HG03460 (cell line): Measurements from ENCODE around the gene TAF4B.
"Not testable (repeated sequence)": the region's sequence is repeated elsewhere in the genome, so short reads cannot be mapped to it uniquely, and the experiment has no call there.

Experiments
- ATAC-seq: cut with Tn5 transposase; IDR thresholded peaks from one replicate; pipeline ENCODE4 v1.9.1; 2021; ENCODE audit not compliant: unreplicated experiment

TAF4B gene

GRCh38 chr18:26370037-26370436, 143.8 kb downstream of the TAF4B start:
- no peak for ATAC-seq

DNA sequence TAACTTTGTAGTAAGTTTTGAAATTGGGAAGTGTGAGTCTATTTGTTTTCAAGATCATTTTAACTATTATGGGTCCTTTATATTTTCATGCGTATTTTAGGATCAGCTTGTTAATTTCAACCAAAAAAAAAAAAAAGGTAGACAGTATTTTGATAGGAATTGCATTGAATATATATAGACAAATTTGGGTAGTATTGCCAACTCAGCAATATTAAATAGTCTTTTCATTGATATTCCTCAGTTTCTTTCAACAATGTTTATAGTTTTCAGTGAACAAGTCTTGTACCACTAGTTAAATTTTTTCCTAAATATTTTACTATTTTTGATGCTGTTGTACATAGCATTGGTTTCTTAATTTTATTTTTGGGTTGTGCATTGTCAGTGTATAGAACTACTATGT, 149.9 kb downstream of the TAF4B start:
- ATAC-seq = no peak

DNA sequence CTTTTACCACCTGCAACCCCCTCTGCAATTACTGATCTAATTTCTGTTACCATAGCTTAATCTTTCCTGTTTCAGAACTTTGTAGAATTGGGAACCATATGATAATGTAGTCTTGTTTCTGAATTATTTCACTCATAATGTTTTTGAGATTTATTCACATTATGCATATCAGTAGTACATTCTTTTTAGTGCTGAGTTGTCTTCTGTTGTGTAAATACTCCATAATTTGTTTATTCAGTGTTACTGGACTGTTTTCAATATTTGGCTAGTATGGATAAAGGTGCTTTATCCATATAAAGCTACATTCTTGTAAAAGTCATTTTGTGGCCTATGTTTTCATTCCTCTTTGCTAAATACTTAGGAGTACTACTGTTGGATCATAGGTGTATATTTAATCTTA, 152.5 kb downstream of the TAF4B start:
- no peak for ATAC-seq

- not testable (repeated sequence) for ATAC-seq
Measured at GRCh38 chr18:26381555-26381954, 155.3 kb downstream of the TAF4B start.

- ATAC-seq = peak; percentile 96
Measured at GRCh38 chr18:26383454-26384270, 157.4 kb downstream of the TAF4B start.

GRCh38 chr18:26386002-26386401, 159.8 kb downstream of the TAF4B start:
- no peak for ATAC-seq

GRCh38 chr18:26386441-26386840, 160.2 kb downstream of the TAF4B start:
- ATAC-seq = no peak

GRCh38 chr18:26394047-26394654, 167.9 kb downstream of the TAF4B start:
- ATAC-seq = no peak

DNA sequence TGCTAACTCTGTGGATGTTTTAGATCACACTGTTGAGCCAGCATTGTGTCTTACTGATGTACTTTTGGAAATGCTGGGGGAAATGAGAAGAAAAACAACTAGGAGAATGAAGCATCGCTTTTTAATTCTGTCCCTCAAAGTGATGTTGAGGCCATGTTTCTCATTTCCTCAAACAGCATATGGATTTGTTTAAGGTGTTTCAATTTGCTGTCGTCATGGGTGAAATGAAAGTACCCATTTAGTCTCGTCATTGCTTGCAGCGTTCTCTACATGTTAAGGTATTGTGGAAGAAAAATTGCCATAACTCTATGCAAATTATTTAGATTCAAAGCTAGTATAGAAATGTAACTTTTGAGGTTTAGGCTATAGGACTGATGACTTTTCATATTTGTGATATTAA, 170.8 kb downstream of the TAF4B start:
- no peak for ATAC-seq

- no peak for ATAC-seq
Measured at GRCh38 chr18:26403491-26403890, 177.2 kb downstream of the TAF4B start.

DNA sequence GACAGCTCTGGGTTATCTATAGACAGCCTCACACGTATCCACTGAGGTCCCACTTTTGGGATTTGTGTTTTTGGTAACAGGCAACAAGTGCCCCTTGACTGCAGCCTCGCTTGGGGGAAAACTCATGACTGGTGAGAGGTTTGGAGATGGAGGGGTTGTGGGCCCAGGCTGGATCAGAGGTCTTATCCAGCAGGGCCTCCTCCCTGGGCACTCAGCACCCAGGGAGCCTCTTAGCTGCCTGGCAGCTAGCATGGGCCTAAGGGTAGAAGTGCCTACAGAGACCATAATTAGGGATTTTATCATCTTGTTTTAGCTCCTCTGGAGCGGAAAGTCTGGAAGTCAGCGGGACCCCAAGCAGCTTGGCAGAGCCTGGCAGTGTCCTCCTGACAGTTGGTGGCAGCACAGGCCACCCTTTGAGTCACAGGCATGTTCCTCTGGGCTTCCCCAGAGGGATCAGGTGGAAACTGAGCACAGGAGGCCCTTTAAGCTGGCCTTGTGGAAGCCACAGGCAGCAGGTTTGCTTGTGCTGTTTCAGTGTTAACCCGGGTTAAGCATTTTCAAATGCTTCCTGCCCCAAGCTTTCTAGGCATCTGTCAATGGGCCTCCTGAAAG, 179.1 kb downstream of the TAF4B start:
- ATAC-seq = peak; percentile 90

DNA sequence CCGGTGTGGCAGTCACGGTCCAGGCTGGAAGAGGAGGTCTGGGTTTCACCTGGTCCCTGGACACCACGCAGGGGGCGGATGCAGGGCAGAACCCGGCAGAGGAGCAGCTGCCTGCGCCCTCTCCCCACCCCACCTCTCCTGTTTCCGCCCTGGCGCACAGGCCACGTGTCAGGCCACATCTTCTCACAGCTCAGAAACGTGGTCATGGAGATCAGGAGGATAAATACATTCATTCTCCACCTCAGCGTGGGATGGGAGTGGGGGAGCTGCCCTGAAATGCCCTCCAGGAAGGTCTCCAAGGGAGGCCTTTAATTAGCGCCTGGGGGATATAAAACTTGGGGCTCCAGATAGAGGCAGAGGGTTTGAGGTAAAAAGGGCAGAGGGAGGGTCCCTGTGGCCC, 180.1 kb downstream of the TAF4B start:
- no peak for ATAC-seq

GRCh38 chr18:26406854-26407517, 180.7 kb downstream of the TAF4B start:
- ATAC-seq = no peak

- no peak for ATAC-seq
Measured at GRCh38 chr18:26407736-26408601, 181.7 kb downstream of the TAF4B start.

GRCh38 chr18:26409091-26409490, 182.8 kb downstream of the TAF4B start:
- no peak for ATAC-seq

GRCh38 chr18:26414901-26415440, 188.7 kb downstream of the TAF4B start:
- no peak for ATAC-seq

DNA sequence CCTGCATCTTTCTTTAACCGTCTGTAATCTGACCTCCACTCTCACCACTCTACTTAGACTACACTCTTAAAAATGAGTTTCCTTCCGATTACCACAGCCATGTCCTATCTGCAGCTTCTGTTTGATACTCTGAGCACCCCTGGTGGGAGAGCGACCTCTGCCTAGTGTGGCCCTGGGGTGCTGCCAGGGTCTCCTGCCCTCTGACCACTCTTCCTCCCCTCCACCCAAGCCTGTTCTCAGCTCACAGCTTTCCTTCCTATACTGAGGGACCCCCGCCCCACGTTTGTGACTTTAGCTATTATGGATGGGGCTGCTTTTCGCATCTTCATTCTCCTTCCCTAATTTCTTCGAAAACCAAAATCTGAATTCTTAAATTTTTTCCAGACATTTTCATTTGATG, 189.4 kb downstream of the TAF4B start:
- no peak for ATAC-seq

DNA sequence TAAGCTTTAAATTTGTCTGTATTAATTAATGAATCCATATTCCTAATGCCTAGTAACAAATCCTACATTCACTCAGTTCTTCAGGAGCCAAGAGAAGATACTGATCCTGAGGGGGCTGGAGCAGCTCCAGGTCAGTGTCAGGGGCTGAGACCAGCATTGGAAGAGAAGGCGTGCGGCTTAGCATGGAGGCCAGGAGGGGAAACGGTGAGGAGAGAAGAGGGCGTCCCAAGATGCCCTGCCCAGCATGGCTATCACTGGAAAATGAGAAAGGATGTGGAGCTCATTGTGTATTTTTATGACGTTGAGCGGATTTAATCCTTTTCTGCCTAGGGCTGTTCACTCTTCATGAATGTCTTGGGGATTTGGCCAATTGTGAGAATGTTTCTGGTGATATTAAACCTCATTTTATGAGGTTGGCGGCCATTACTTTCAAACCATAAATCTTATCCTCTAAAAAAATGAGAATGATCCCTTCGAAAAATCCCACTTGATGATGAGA, 190.5 kb downstream of the TAF4B start:
- ATAC-seq = no peak

DNA sequence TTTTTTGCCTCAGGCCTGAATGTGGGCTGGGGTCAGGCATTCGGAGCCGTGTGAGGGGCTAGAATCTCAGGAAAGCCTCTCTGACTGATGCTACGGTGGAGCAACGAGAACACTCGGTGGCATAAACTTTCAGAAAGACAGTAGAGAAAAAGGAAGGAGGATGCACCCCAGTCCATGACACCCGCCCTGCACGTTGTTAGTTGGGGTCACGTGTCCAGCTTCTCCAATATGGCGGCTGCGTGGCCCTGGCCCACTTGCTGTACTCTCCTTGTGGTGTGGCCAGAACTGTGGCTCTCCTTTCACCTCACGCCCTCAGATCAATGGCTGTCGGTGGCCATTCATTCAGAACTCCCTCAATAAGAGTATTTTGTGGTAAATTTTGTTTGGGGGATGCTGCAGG, 190.9 kb downstream of the TAF4B start:
- ATAC-seq = no peak

DNA sequence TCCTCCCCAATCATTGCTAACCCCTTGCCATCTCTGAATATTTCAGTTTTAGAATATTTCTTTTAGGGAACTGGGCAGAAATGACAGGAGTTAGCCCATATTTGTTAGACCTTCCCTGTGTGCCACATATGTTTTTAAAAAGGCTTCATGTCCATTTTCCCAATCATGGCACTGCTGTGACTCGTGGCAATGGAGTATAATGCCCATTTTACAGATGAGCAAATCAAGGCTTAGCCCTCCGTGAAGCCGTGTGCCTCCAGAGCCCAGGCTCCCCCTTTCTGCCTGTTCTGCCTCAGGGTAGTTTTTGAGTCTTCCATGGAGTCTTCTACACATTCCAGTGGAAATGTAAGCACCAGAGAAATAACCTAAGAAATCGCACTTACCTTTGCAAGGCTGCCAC, 192.0 kb downstream of the TAF4B start:
- no peak for ATAC-seq
